Spleen (tissue), 7 donors: ENCODE results near the gene KIF7.

Experiments
- POLR2A ChIP-seq, 3 donors: fragments of 450-650 bp; IDR thresholded peaks; one replicate each; pipeline ENCODE4 v1.5.1; 2017; ENCODE audit warnings: antibody characterized with exemption in 3 of 3, mild to moderate bottlenecking in 1 of 3
- POLR2AphosphoS5 ChIP-seq, 3 donors: sonication (generic); formaldehyde crosslinking; IDR thresholded peaks; one replicate each; pipeline ENCODE4 v1.5.1; 2017; ENCODE audit warnings: antibody characterized with exemption in 3 of 3
- TF ChIP-seq, protein P1 (sequence below), 11 experiments: fragments of 200-600 bp in 7 of 11; fragments of 450-650 bp in 4 of 11; sonication (generic) in 4 of 11; IDR thresholded peaks in 8 of 11; conservative IDR thresholded peaks in 3 of 11; 1 replicate in 7 of 11; 2 replicates in 4 of 11; pipeline versions ENCODE4 v1.4.0 to v1.8.0; 2016 to 2021; ENCODE audit warnings: antibody characterized with exemption in 11 of 11, inconsistent platforms in 4 of 11, mild to moderate bottlenecking in 1 of 11
- donor health status: DM: no; HTN: no; CAD: no; lungs with moderate emphysema.
- donor health status: DM: no; HTN: no; CAD: no.
- donor health status: DM: no; HTN: no; CAD: no.

DNA sequence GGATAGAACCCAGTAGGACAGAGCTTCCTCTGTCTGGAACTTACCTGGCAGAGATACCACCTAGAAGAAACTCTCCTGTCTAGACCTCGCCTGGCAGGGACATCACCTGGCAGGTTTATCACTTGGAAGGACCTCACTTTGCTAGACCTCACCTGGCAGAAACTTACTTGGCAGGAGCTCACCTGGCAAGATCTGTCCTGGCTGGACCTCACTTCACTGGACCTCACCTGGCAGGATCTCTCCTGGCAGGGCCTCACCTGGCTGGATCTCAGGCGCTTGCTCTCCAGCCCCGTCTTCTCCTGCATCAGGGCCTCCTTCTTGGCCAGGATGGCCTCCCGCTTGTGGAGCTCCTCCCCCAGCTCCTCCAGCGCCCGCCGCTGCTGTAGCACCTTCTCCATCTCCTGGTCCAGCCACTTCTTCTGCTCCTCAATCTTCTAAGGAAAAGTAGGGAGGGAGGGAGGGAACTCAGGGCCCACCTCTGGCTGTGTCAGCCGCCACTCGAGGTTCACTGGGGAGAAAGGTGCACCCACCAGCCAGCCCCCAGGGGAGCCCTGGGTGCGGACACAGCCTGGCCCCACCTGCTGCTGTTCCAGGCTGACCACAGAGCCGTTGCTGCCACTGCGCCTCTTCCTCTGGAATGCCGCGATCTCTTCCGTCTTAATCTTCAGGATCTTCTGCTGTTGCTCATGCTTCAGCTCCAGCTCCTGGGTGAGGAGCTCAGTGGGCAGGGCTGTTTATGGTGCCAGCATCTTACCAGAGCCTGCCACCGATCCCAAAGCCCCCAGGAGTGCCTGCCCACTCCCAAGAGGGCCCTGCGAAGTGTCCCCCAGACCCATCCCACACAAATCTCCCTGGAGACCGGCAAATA, 22.5 kb downstream of the KIF7 start:
- TF ChIP-seq, protein P1, sequence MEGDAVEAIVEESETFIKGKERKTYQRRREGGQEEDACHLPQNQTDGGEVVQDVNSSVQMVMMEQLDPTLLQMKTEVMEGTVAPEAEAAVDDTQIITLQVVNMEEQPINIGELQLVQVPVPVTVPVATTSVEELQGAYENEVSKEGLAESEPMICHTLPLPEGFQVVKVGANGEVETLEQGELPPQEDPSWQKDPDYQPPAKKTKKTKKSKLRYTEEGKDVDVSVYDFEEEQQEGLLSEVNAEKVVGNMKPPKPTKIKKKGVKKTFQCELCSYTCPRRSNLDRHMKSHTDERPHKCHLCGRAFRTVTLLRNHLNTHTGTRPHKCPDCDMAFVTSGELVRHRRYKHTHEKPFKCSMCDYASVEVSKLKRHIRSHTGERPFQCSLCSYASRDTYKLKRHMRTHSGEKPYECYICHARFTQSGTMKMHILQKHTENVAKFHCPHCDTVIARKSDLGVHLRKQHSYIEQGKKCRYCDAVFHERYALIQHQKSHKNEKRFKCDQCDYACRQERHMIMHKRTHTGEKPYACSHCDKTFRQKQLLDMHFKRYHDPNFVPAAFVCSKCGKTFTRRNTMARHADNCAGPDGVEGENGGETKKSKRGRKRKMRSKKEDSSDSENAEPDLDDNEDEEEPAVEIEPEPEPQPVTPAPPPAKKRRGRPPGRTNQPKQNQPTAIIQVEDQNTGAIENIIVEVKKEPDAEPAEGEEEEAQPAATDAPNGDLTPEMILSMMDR (IDR thresholded peaks at IDR 0.05 in 8 of 11, conservative IDR thresholded peaks at IDR 0.05 in 3 of 11), result no peak
- TF ChIP-seq POLR2AphosphoS5 (IDR thresholded peaks at IDR 0.05) (no peak), POLR2A (IDR thresholded peaks at IDR 0.05) (no peak)
